ENCODE results near the gene SMARCA2.

Gene SMARCA2

DNA sequence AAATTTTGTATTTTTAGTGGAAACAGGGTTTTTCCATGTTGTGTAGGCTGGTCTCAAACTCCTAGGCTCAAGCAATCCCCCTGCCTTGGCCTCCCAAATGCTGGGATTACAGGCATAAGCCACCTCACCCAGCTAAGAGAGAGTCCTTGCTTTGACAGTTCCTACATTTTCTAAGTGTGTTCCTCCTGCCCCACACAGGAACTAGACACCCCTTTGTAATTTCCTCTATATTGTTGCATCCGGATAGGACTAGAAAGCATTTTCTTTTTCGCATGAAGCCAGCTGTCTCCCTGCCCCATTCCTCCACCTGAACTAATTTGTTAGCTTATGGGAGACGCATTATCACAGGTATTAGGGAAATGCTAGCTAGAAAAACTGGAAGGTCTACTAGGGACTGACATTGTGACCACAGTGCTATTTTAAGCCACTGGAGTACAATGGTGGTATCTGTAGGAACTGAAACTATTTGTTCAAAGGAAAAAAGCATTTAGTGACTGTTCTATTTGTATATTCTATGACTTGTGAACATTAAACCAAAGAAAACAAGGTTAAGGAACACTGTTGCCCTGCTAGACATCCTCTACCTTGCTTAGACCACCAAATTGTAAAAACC is 214.1 kb downstream of the SMARCA2 start:
- H3K4me1 ChIP-seq (ENCODE audit: insufficient read depth, low read length): peaks cover 13% of the 10 kb centered on the region
- no peaks in the 10 kb centered on the region for H3K27me3 ChIP-seq (ENCODE audit: control insufficient read depth in 1 of 2, insufficient read depth in 2 of 2, low read length in 2 of 2)
- no peak overlapping the region for H3K4me3 ChIP-seq (ENCODE audit: low read depth in 1 of 2, low read length in 2 of 2)
- no peaks in the 10 kb centered on the region for H3K36me3 ChIP-seq (ENCODE audit: insufficient read depth, low read length)
- no peaks in the 10 kb centered on the region for H3K9me3 ChIP-seq (ENCODE audit: low read length)
- H3K27ac ChIP-seq (ENCODE audit: low read depth, low read length): no peak overlapping the region
- no peak overlapping the region for H3K9ac ChIP-seq (ENCODE audit: low read length)

DNA sequence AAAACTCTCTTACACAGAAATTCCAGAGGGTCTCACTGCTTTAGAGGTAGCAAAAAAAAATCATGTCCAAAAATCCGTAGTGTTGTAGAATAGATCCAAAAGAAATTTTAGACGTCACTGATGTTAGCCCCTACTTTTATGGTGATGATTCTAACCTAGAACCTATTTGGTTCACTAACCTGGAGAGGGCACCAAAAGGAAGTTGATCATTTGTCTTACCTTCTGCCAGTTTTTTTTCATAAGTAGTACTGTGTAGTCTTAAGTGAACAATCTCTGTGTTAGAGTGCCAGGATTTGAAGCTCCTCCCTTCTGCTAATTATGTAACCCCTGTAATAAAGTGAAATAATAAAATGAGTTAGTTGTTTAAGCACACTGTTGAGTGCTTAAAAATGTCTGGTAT is 215.2 kb downstream of the SMARCA2 start:
- H3K27me3 ChIP-seq (ENCODE audit: control insufficient read depth in 1 of 2, insufficient read depth in 2 of 2, low read length in 2 of 2): no peaks in the 10 kb centered on the region
- no peak overlapping the region for H3K9ac ChIP-seq (ENCODE audit: low read length)
- no peak overlapping the region for H3K4me3 ChIP-seq (ENCODE audit: low read depth in 1 of 2, low read length in 2 of 2)

DNA sequence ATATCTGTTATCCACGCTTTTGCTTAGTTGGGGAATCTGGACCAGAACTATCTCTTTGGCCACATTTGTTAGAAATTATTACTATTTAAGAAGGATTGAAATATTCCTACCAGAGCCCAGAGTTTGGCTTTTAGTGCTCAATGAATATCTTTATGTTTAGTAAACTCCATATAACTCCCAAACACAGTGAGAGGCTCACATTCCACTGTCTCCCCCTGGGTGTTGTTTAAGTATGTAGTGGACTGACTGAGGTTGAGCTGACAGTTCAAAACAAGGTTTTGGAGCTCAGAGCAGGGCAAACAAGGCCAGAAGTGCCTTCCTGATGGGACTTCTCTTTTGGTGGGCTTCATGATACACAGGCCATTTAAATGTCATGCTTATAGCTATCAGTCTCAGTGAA is 216.0 kb downstream of the SMARCA2 start:
- H3K9me3 ChIP-seq (ENCODE audit: low read length): no peaks in the 10 kb centered on the region
- no peak overlapping the region for H3K27ac ChIP-seq (ENCODE audit: low read depth, low read length)
- peaks cover 22% of the 10 kb centered on the region for H3K4me1 ChIP-seq (ENCODE audit: insufficient read depth, low read length)

More for the DNA sequence above, 215.2 kb downstream of the SMARCA2 start:
- Histone ChIP-seq H3K36me3 (ENCODE audit: insufficient read depth, low read length) (no peaks in the 10 kb centered on the region), H3K4me1 (ENCODE audit: insufficient read depth, low read length) (peaks cover 21% of the 10 kb centered on the region), H3K9me3 (ENCODE audit: low read length) (no peaks in the 10 kb centered on the region), H3K27ac (ENCODE audit: low read depth, low read length) (no peak overlapping the region)

DNA sequence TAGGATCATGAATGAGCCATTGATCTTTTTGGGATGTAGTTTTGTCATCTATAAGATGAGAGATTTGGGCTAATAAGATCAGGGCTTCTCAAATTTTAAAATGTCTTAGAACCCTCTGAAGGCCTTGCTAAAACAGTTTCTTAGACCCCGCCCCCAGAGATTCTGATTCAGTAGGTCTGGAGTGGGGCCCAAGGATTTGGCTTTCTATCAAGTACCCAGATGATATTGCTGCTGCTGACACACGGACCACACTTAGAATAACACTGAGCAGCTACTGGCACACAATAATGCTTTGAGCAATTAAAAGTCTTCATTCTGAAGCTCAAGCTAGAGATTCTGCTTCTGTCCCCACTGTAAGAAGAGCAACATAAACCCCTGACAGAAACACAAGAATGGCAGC is 216.7 kb downstream of the SMARCA2 start:
- Histone ChIP-seq H3K9ac (ENCODE audit: low read length) (no peak overlapping the region), H3K36me3 (ENCODE audit: insufficient read depth, low read length) (no peaks in the 10 kb centered on the region), H3K4me1 (ENCODE audit: insufficient read depth, low read length) (peaks cover 22% of the 10 kb centered on the region), H3K27me3 (ENCODE audit: control insufficient read depth in 1 of 2, insufficient read depth in 2 of 2, low read length in 2 of 2) (no peaks in the 10 kb centered on the region), H3K27ac (ENCODE audit: low read depth, low read length) (no peak overlapping the region), H3K4me3 (ENCODE audit: low read depth in 1 of 2, low read length in 2 of 2) (no peak overlapping the region), H3K9me3 (ENCODE audit: low read length) (no peaks in the 10 kb centered on the region)

More for the DNA sequence above, 216.0 kb downstream of the SMARCA2 start:
- Histone ChIP-seq H3K36me3 (ENCODE audit: insufficient read depth, low read length) (no peaks in the 10 kb centered on the region), H3K9ac (ENCODE audit: low read length) (no peak overlapping the region), H3K27me3 (ENCODE audit: control insufficient read depth in 1 of 2, insufficient read depth in 2 of 2, low read length in 2 of 2) (no peaks in the 10 kb centered on the region), H3K4me3 (ENCODE audit: low read depth in 1 of 2, low read length in 2 of 2) (no peak overlapping the region)

DNA sequence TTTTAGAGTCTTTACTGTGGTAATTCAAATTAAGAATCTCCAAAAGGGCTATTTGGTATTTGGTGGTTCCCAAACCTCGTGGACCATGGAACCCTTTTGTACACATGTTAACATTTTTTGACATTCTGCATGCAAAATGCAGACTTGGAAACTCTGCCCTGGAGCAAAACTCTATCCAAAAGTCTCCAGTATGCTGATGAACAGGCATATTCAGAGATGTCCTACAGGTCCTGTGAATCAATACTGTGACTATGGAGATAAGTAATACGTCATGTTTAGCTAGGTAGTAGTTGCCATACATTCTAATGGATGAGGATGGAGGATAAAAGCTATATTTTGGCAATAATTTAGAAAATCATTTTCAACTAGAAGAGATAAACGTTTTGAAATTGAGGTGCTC is 218.1 kb downstream of the SMARCA2 start:
- no peak overlapping the region for H3K9ac ChIP-seq (ENCODE audit: low read length)
- H3K27ac ChIP-seq (ENCODE audit: low read depth, low read length): no peak overlapping the region
- H3K9me3 ChIP-seq (ENCODE audit: low read length): no peaks in the 10 kb centered on the region
- no peaks in the 10 kb centered on the region for H3K27me3 ChIP-seq (ENCODE audit: control insufficient read depth in 1 of 2, insufficient read depth in 2 of 2, low read length in 2 of 2)
- no peak overlapping the region for H3K4me3 ChIP-seq (ENCODE audit: low read depth in 1 of 2, low read length in 2 of 2)
- H3K36me3 ChIP-seq (ENCODE audit: insufficient read depth, low read length): no peaks in the 10 kb centered on the region
- H3K4me1 ChIP-seq (ENCODE audit: insufficient read depth, low read length): peaks cover 22% of the 10 kb centered on the region

DNA sequence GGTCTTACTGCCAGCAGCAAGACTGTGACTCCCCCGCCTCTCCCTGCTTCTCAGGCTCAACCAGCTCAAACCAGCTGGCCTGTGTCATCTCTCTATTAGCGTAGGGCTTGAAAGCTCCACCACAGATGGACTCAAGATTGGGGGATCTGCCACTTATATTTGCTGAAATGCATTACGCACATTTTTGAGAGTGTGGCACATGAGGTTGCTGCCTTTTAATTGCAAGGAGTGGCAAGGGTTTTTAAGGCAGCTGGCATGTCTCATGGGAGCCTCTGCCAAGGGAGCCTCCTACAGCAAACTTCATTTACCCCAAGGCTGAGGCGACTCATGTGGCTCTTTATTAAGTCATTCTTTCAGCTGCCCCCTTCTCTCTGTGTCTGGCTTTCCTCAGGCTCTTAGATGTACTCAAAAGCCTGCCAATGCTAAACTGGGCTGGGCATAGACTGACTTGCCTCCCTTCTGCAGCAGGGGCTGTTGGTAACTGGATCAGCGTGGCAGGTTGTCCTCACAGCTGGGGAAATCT is 219.3 kb downstream of the SMARCA2 start:
- no peaks in the 10 kb centered on the region for H3K36me3 ChIP-seq (ENCODE audit: insufficient read depth, low read length)
- H3K9me3 ChIP-seq (ENCODE audit: low read length): no peaks in the 10 kb centered on the region

DNA sequence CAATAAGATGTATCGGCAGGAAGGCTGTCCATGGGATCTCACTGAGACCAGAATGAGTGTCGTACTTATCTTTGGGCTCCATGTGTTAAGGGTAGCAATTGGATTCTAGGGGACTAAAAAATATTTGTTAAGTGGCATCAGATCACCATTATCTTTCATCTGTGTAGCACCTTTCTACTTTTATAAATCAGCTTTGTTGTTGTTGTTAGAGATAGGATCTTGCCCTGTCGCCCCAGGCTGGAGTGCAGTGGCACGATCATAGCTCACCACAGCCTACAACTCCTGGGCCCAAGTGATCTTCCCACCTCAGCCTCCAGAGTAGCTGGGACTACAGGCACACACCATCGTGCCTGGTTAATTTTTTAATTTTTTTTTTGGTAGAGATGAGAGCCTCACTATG is 220.5 kb downstream of the SMARCA2 start:
- Histone ChIP-seq H3K36me3 (ENCODE audit: insufficient read depth, low read length) (no peaks in the 10 kb centered on the region), H3K4me3 (ENCODE audit: low read depth in 1 of 2, low read length in 2 of 2) (no peak overlapping the region), H3K27ac (ENCODE audit: low read depth, low read length) (no peak overlapping the region), H3K9ac (ENCODE audit: low read length) (no peak overlapping the region), H3K27me3 (ENCODE audit: control insufficient read depth in 1 of 2, insufficient read depth in 2 of 2, low read length in 2 of 2) (no peaks in the 10 kb centered on the region), H3K9me3 (ENCODE audit: low read length) (no peaks in the 10 kb centered on the region), H3K4me1 (ENCODE audit: insufficient read depth, low read length) (peaks cover 22% of the 10 kb centered on the region)

More for the DNA sequence above, 219.3 kb downstream of the SMARCA2 start:
- H3K9ac ChIP-seq (ENCODE audit: low read length): no peak overlapping the region
- H3K4me3 ChIP-seq (ENCODE audit: low read depth in 1 of 2, low read length in 2 of 2): no peak overlapping the region
- no peak overlapping the region for H3K27ac ChIP-seq (ENCODE audit: low read depth, low read length)
- peaks cover 22% of the 10 kb centered on the region for H3K4me1 ChIP-seq (ENCODE audit: insufficient read depth, low read length)
- no peaks in the 10 kb centered on the region for H3K27me3 ChIP-seq (ENCODE audit: control insufficient read depth in 1 of 2, insufficient read depth in 2 of 2, low read length in 2 of 2)

DNA sequence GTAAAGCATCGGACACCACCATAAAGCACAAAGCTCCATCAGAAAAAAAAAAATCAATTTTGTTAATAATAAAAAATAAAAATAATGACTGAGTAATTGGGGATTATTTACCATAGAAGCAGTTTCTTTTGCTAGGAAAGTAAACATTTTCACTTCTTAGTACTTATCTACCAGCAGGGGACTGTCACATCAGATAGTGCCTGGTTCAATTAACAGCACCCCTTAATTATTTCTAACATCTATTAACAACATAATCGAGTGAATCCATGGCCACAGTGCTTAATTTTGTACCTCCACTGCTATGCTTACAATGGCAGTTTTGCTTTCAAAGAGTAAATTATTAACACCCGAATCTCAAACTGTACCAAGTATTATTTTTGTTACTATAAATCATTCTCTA is 221.7 kb downstream of the SMARCA2 start:
- no peak overlapping the region for H3K27ac ChIP-seq (ENCODE audit: low read depth, low read length)
- H3K4me3 ChIP-seq (ENCODE audit: low read depth in 1 of 2, low read length in 2 of 2): no peak overlapping the region
- H3K9me3 ChIP-seq (ENCODE audit: low read length): no peaks in the 10 kb centered on the region
- no peaks in the 10 kb centered on the region for H3K36me3 ChIP-seq (ENCODE audit: insufficient read depth, low read length)
- no peak overlapping the region for H3K9ac ChIP-seq (ENCODE audit: low read length)
- peaks cover 22% of the 10 kb centered on the region for H3K4me1 ChIP-seq (ENCODE audit: insufficient read depth, low read length)
- H3K27me3 ChIP-seq (ENCODE audit: control insufficient read depth in 1 of 2, insufficient read depth in 2 of 2, low read length in 2 of 2): no peaks in the 10 kb centered on the region

DNA sequence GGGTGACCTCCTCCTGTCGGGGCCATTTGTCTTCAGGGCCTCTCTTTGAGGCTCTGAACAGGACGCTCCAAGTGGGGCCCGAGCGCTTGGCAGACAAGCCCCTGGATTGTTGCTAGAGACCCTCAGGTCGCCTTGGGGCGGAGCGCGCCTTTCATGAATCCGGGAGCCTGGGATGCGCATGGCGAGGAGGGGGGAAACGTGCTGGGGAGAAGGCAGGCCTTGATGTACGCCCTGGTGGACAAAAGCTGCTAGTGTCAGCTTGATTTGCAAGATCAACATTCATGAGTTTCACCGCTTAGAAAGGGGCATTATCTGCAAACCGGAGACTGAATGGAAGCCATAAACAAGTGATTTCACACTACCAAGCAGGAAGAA is 226.3 kb downstream of the SMARCA2 start:
- Histone ChIP-seq H3K27ac (ENCODE audit: low read depth, low read length) (peak overlapping the region; percentile 29), H3K9me3 (ENCODE audit: low read length) (no peaks in the 10 kb centered on the region), H3K36me3 (ENCODE audit: insufficient read depth, low read length) (no peaks in the 10 kb centered on the region), H3K4me3 (ENCODE audit: low read depth in 1 of 2, low read length in 2 of 2) (peak overlapping the region; percentile 37 to 82), H3K9ac (ENCODE audit: low read length) (no peak overlapping the region), H3K27me3 (ENCODE audit: control insufficient read depth in 1 of 2, insufficient read depth in 2 of 2, low read length in 2 of 2) (no peaks in the 10 kb centered on the region), H3K4me1 (ENCODE audit: insufficient read depth, low read length) (peaks cover 8% of the 10 kb centered on the region)

DNA sequence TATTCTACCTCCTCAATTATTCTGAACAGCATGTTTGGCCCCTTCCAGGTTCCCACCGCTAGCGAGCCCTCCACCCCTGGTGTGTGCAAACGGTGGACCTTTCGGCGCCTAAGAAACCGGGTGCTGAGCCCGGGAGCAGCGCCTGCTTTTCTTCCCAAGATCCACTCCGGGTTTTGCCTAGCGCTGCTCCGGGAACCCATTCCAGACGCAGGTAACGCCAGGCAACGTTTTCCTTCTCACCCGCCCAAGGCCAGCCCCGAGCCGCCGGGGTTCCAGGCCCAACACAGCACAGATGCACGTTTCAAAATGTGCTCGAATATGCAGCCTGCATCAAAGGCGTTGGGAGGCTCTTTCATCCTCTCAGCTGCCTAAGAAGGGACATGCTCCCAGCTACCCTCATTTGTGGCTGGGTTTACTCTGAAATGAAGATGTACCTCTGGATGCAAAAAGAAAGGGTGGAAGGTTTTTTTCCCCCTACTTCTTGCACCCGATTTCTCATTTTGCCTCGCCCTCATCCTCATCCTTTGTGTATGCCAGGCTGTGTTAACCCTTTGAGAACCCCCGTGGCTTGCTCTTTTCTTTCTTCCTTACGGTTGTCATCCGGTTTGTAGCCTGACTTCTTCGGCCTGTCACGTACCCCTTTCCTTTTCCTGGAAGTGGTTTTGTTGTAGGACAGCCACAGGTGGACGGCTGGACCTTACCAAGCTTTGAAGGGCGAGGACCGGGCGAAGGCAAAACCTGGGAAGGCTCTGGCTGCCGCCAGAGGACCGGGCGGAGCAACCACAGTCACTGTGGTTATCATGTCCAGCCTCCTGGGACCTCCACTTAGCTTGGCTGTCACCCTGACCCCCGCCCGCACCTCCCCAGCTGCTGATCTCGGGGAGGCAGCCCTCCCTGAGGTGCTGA is 226.9 kb downstream of the SMARCA2 start:
- peak overlapping the region; percentile 29 for H3K27ac ChIP-seq (ENCODE audit: low read depth, low read length)
- no peaks in the 10 kb centered on the region for H3K27me3 ChIP-seq (ENCODE audit: control insufficient read depth in 1 of 2, insufficient read depth in 2 of 2, low read length in 2 of 2)
- peaks cover 8% of the 10 kb centered on the region for H3K4me1 ChIP-seq (ENCODE audit: insufficient read depth, low read length)
- peak overlapping the region; percentile 21 for H3K9ac ChIP-seq (ENCODE audit: low read length)
- H3K4me3 ChIP-seq (ENCODE audit: low read depth in 1 of 2, low read length in 2 of 2): peak overlapping the region; percentile 37 to 82
- no peaks in the 10 kb centered on the region for H3K9me3 ChIP-seq (ENCODE audit: low read length)
- no peaks in the 10 kb centered on the region for H3K36me3 ChIP-seq (ENCODE audit: insufficient read depth, low read length)

DNA sequence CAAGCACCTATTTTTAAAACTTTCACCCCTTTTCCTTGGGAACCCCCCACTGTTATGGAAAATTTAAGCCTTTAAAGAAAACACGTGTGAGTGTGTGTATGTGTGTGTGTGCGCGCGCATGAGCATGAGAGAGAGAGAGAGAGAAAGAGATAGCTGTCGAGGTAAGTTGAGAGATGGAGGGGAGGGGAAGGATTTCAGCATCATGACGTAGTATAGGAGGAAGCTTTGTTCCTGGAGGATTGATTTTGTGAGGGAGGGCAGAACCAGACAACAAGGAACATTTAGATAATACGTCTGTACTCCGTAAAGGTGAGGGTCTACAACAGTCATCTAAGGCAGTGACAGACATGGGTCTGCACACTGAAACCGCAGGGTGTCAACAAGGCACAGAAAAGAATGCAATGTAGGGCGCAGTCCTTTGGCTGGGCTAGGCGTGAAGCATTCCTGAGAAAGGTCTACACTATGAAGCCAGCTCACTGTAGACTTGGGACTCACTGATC is 227.7 kb downstream of the SMARCA2 start:
- Histone ChIP-seq H3K9ac (ENCODE audit: low read length) (peak overlapping the region; percentile 21), H3K36me3 (ENCODE audit: insufficient read depth, low read length) (no peaks in the 10 kb centered on the region), H3K4me3 (ENCODE audit: low read depth in 1 of 2, low read length in 2 of 2) (peak overlapping the region; percentile 37 to 82), H3K27ac (ENCODE audit: low read depth, low read length) (peak overlapping the region; percentile 29), H3K9me3 (ENCODE audit: low read length) (no peaks in the 10 kb centered on the region), H3K4me1 (ENCODE audit: insufficient read depth, low read length) (peaks cover 8% of the 10 kb centered on the region), H3K27me3 (ENCODE audit: control insufficient read depth in 1 of 2, insufficient read depth in 2 of 2, low read length in 2 of 2) (no peaks in the 10 kb centered on the region)
